ENCODE data around the gene VAPB. TPM values are rescaled to one million over a fixed set of nuclear protein-coding genes. Genes with fewer than 3 reads are reported as not detected.
A peak's percentile ranks its signal among the peaks of the same experiment; 100 is the strongest.

The VAPB gene
- total and polyA plus RNA-seq, 2 donors from 2014 or later, result 49.3 to 60.4 TPM

DNA sequence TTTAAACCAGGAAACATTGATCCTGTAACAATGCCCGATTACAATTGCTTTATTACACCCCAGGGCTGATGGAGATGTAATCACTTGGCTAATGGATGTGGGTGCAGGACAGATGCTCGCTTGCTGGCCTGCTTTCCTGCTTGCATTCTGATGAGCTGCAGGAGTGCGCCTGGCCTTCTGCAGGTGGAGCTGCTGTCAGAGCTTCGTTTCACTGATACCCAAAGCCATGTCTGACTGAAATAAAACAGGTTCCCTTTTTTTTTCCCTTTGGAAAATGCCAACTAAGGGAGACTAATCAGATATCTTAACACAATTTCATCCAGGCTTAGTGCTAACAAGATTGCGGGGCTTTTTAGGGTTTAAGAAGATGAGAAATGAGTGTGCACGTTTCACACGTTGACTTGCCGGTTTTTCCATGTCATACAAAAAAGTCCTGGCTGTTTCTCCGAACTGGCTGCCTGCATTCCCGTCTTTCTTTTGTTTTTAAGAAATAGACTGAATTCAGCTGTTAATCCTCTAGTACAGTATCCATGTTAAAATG is 60.7 kb downstream of the VAPB start:
- peaks cover 0 to 4% (median 2%) of the 10 kb centered on the region in 3 donors for H3K36me3 ChIP-seq (ENCODE audit: control insufficient read depth in 2 of 3, insufficient read depth in 3 of 3, low read length in 3 of 3)
- peak in 1 of 5 donors; percentile 55 for DNase-seq
- FAIRE-seq, result no peak
- intact Hi-C loops (cut with DNase I), result no loop called here
- TF ChIP-seq, protein P1, sequence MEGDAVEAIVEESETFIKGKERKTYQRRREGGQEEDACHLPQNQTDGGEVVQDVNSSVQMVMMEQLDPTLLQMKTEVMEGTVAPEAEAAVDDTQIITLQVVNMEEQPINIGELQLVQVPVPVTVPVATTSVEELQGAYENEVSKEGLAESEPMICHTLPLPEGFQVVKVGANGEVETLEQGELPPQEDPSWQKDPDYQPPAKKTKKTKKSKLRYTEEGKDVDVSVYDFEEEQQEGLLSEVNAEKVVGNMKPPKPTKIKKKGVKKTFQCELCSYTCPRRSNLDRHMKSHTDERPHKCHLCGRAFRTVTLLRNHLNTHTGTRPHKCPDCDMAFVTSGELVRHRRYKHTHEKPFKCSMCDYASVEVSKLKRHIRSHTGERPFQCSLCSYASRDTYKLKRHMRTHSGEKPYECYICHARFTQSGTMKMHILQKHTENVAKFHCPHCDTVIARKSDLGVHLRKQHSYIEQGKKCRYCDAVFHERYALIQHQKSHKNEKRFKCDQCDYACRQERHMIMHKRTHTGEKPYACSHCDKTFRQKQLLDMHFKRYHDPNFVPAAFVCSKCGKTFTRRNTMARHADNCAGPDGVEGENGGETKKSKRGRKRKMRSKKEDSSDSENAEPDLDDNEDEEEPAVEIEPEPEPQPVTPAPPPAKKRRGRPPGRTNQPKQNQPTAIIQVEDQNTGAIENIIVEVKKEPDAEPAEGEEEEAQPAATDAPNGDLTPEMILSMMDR (IDR thresholded peaks at IDR 0.05; ENCODE audit: borderline replicate concordance, extremely low read depth, insufficient read depth), result no peak
- no peak overlapping the region for H3K9ac ChIP-seq (ENCODE audit: low read length in 3 of 3)
- H3K27ac ChIP-seq (ENCODE audit: low read depth in 2 of 2, low read length in 2 of 2), result no peak overlapping the region
- H3K4me3 ChIP-seq (ENCODE audit: low read length in 3 of 3), result no peak overlapping the region
- peaks cover 0 to 5% (median 3%) of the 10 kb centered on the region in 3 donors for H3K4me1 ChIP-seq (ENCODE audit: control insufficient read depth in 2 of 3, insufficient read depth in 2 of 3, low read depth in 1 of 3, low read length in 3 of 3)
- no peaks in the 10 kb centered on the region for H3K27me3 ChIP-seq (ENCODE audit: control insufficient read depth, insufficient read depth, low read length)
- H3K9me3 ChIP-seq (ENCODE audit: control insufficient read depth in 2 of 3, insufficient read depth in 1 of 3, low read length in 3 of 3), result no peaks in the 10 kb centered on the region

DNA sequence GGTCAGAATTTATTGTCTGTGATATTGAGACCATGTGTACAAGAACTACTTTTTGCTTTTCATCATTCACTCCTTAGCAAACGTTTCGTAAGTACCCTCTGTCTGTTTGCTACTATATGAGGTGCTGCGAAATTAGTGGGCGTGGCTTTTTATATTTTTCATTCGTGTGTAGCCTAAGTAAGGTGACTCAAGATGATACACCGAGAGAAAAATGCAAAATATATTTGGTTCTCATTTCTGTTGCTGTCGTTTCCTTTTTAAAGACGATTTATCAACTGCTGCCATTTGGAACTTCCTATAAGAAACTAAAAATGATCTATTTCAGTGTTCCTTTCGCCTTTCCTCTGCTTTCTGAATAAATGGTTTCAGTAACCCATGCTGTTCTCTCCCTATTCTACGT is 61.2 kb downstream of the VAPB start:
- no peak overlapping the region for H3K27ac ChIP-seq (ENCODE audit: low read depth in 2 of 2, low read length in 2 of 2)
- H3K36me3 ChIP-seq (ENCODE audit: control insufficient read depth in 2 of 3, insufficient read depth in 3 of 3, low read length in 3 of 3), result peaks cover 0 to 4% (median 2%) of the 10 kb centered on the region in 3 donors
- intact Hi-C loops (cut with DNase I), result no loop called here
- no peak overlapping the region for H3K4me3 ChIP-seq (ENCODE audit: low read length in 3 of 3)
- H3K4me1 ChIP-seq (ENCODE audit: control insufficient read depth in 2 of 3, insufficient read depth in 2 of 3, low read depth in 1 of 3, low read length in 3 of 3), result peaks cover 0 to 5% (median 3%) of the 10 kb centered on the region in 3 donors
- no peaks in the 10 kb centered on the region for H3K27me3 ChIP-seq (ENCODE audit: control insufficient read depth, insufficient read depth, low read length)
- no peak for DNase-seq
- H3K9me3 ChIP-seq (ENCODE audit: control insufficient read depth in 2 of 3, insufficient read depth in 1 of 3, low read length in 3 of 3), result no peaks in the 10 kb centered on the region
- TF ChIP-seq, protein P1 (IDR thresholded peaks at IDR 0.05; ENCODE audit: borderline replicate concordance, extremely low read depth, insufficient read depth), result no peak
- no peak overlapping the region for H3K9ac ChIP-seq (ENCODE audit: low read length in 3 of 3)
- no peak for FAIRE-seq

DNA sequence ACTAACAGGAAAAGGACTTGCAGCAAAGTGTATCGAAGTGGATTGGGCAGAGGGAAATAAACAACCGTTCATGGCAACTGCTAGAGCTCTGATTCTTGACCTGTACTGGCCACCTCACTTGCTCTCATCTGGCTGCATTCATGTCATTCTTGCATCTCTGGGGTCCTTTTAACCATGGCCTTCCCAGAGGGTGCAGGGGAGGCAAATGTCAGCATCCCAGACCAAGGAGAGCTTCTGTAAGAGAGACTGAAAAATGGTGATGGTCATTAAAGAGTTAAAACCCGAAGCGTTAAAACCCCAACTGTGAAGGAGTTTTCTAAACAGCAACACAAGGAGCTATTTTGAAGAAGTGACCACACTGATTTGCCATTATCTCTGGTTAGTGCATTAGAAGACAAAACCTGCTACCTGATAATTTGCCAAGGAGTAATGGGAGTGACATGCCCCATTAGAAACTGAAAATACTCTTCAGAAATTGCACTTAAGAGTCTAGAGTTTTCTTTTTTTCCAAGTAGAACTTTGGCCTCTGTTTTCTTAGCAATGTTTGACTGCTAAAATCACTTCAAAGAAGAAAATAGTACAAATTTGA is 63.7 kb downstream of the VAPB start:
- DNase-seq (no peak), FAIRE-seq (no peak)
- H3K9me3 ChIP-seq (ENCODE audit: control insufficient read depth in 2 of 3, insufficient read depth in 1 of 3, low read length in 3 of 3), result no peaks in the 10 kb centered on the region
- no peak overlapping the region for H3K9ac ChIP-seq (ENCODE audit: low read length in 3 of 3)
- H3K4me1 ChIP-seq (ENCODE audit: control insufficient read depth in 2 of 3, insufficient read depth in 2 of 3, low read depth in 1 of 3, low read length in 3 of 3), result peaks cover 0 to under 1% (median 0%) of the 10 kb centered on the region in 3 donors
- no peaks in the 10 kb centered on the region for H3K27me3 ChIP-seq (ENCODE audit: control insufficient read depth, insufficient read depth, low read length)
- TF ChIP-seq, protein P1 (IDR thresholded peaks at IDR 0.05; ENCODE audit: borderline replicate concordance, extremely low read depth, insufficient read depth), result no peak
- intact Hi-C loops (cut with DNase I), result no loop called here
- peaks cover 0 to under 1% (median 0%) of the 10 kb centered on the region in 3 donors for H3K36me3 ChIP-seq (ENCODE audit: control insufficient read depth in 2 of 3, insufficient read depth in 3 of 3, low read length in 3 of 3)
- H3K4me3 ChIP-seq (ENCODE audit: low read length in 3 of 3), result no peak overlapping the region
- no peak overlapping the region for H3K27ac ChIP-seq (ENCODE audit: low read depth in 2 of 2, low read length in 2 of 2)
